Right atrium auricular region (tissue), 2 donors: ENCODE measurements around the gene ARHGDIA. TPM values are rescaled to one million over a fixed set of nuclear protein-coding genes. Genes with fewer than 3 reads are reported as not detected.

Experiments
- DNase-seq: peaks from one replicate; pipeline ENCODE4 v3.0.0-alpha.2; 2019; ENCODE audit warnings: low spot score
- H3K27ac ChIP-seq, 2 donors: fragments of 200-600 bp; sonication (generic); 1 replicate in 1 of 2; 2 replicates in 1 of 2; pipeline ENCODE4 v1.5.1; 2016 to 2019
- H3K27me3 ChIP-seq, 2 donors: fragments of 200-600 bp; sonication (generic); one replicate each; pipeline versions ENCODE4 v1.5.1 to v1.6.0; 2017 to 2019
- H3K36me3 ChIP-seq: fragments of 200-600 bp; sonication (generic); one replicate; pipeline ENCODE4 v1.5.1; 2016
- H3K4me1 ChIP-seq, 2 donors: fragments of 200-600 bp; sonication (generic); one replicate each; pipeline versions ENCODE4 v1.5.1 to v1.6.0; 2017 to 2019
- H3K4me3 ChIP-seq, 2 donors: fragments of 200-600 bp; sonication (generic); 1 replicate in 1 of 2; 2 replicates in 1 of 2; pipeline ENCODE4 v1.5.1; 2017 to 2019; ENCODE audit warnings: mild to moderate bottlenecking in 1 of 2, moderate library complexity in 1 of 2
- H3K9me3 ChIP-seq, 2 donors: fragments of 200-600 bp; sonication (generic); one replicate each; pipeline ENCODE4 v1.5.1; 2019
- total RNA-seq, 2 donors: library from RNA; depleted of rRNA; stranded (reverse); fragments of >200 nt; gene quantifications; one replicate each; pipeline ENCODE4 v1.1.0, GENCODE V29; 2016
- TF ChIP-seq, protein P1 (sequence below), 2 donors: fragments of 200-600 bp; sonication (generic); IDR thresholded peaks; one replicate each; pipeline ENCODE4 v1.5.1; 2019; ENCODE audit warnings: antibody characterized with exemption in 2 of 2

The ARHGDIA gene
- total RNA-seq, 2 donors from 2014 or later: 59.4 to 145 TPM

- DNase-seq: no peak
- TF ChIP-seq, protein P1, sequence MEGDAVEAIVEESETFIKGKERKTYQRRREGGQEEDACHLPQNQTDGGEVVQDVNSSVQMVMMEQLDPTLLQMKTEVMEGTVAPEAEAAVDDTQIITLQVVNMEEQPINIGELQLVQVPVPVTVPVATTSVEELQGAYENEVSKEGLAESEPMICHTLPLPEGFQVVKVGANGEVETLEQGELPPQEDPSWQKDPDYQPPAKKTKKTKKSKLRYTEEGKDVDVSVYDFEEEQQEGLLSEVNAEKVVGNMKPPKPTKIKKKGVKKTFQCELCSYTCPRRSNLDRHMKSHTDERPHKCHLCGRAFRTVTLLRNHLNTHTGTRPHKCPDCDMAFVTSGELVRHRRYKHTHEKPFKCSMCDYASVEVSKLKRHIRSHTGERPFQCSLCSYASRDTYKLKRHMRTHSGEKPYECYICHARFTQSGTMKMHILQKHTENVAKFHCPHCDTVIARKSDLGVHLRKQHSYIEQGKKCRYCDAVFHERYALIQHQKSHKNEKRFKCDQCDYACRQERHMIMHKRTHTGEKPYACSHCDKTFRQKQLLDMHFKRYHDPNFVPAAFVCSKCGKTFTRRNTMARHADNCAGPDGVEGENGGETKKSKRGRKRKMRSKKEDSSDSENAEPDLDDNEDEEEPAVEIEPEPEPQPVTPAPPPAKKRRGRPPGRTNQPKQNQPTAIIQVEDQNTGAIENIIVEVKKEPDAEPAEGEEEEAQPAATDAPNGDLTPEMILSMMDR (IDR thresholded peaks at IDR 0.05): no peak
- Histone ChIP-seq H3K36me3 (no peaks in the 10 kb centered on the region), H3K27me3 (no peaks in the 10 kb centered on the region), H3K4me1 (peaks cover 0 to 20% of the 10 kb centered on the region in 2 donors), H3K9me3 (no peaks in the 10 kb centered on the region), H3K4me3 (no peak overlapping the region), H3K27ac (no peak overlapping the region)
Measured at GRCh38 chr17:81907219-81908145, 36.3 kb upstream of the ARHGDIA start.

- Histone ChIP-seq H3K4me3 (no peak overlapping the region), H3K36me3 (no peaks in the 10 kb centered on the region), H3K9me3 (no peaks in the 10 kb centered on the region), H3K27ac (no peak overlapping the region), H3K27me3 (no peaks in the 10 kb centered on the region), H3K4me1 (peaks cover 0 to 21% of the 10 kb centered on the region in 2 donors)
- TF ChIP-seq, protein P1 (IDR thresholded peaks at IDR 0.05): no peak
- no peak for DNase-seq
Measured at GRCh38 chr17:81906476-81907218, 35.5 kb upstream of the ARHGDIA start.

- DNase-seq: no peak
- H3K27me3 ChIP-seq: no peaks in the 10 kb centered on the region
- no peaks in the 10 kb centered on the region for H3K9me3 ChIP-seq
Measured at GRCh38 chr17:81905993-81906392, 34.9 kb upstream of the ARHGDIA start.

GRCh38 chr17:81905424-81905875, 34.3 kb upstream of the ARHGDIA start:
- Histone ChIP-seq H3K27me3 (no peaks in the 10 kb centered on the region), H3K27ac (no peak overlapping the region), H3K4me3 (no peak overlapping the region), H3K36me3 (peaks cover under 1% of the 10 kb centered on the region), H3K9me3 (no peaks in the 10 kb centered on the region), H3K4me1 (peaks cover 0 to 19% of the 10 kb centered on the region in 2 donors)
- no peak for DNase-seq
- TF ChIP-seq, protein P1 (IDR thresholded peaks at IDR 0.05): no peak

More at GRCh38 chr17:81905993-81906392, 34.9 kb upstream of the ARHGDIA start:
- Histone ChIP-seq H3K27ac (no peak overlapping the region), H3K36me3 (no peaks in the 10 kb centered on the region), H3K4me3 (no peak overlapping the region), H3K4me1 (peaks cover 0 to 23% of the 10 kb centered on the region in 2 donors)
- TF ChIP-seq, protein P1 (IDR thresholded peaks at IDR 0.05): no peak

DNA sequence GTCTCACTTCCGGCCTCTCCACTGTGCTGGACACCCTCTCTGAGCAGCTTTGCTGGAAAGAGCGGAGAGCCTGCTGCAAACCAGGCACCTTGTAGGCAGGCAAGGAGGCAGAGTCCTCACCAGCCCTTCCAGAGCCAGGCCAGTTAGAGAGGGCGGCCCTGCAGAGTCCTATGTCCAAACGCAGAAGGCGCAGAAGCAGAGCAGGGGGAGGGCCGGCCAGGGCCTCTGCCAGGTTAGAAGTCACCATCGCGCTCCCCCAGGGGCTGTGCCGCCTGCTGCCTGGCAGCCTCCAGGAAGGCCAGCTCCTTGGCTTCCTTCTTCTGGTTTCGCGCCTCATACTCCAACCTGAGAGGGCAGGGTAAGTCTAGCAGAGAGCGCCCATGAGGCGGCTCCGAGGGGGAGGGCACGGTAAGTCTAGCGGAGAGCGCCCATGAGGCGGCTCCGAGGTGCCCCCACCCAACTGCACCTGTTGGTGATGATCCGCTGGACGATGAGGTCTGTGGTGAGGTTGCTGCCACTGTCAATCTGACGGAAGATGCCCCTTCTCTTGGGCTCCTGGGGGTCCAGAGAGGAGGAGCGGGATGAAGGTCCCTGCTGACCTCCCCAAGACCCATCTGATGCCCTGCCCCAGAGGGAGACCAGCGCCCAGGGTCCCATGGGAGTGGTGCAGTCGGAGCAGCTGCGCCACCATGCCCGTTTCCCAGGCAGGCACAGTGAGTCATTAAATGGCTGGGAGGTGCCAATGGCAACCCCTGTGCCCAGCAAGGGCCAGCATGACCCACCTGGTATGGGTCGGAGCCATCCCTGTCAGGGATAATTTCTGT, 33.7 kb upstream of the ARHGDIA start:
- Histone ChIP-seq H3K4me3 (no peak overlapping the region), H3K36me3 (peaks cover 7% of the 10 kb centered on the region), H3K9me3 (no peaks in the 10 kb centered on the region), H3K27me3 (no peaks in the 10 kb centered on the region), H3K4me1 (peaks cover 0 to 12% of the 10 kb centered on the region in 2 donors), H3K27ac (no peak overlapping the region)
- TF ChIP-seq, protein P1 (IDR thresholded peaks at IDR 0.05): no peak
- DNase-seq: no peak
